HL-60 (cell line): ENCODE data around the gene SSBP4.

Experiments used
- DNase-seq, 2 experiments: peaks; one replicate each; pipeline ENCODE4 v3.0.0-alpha.2; 2010 to 2020; ENCODE audit warnings: low read depth in 1 of 2, low spot score in 1 of 2
- H3K27ac ChIP-seq: fragments of 250-450 bp; sonication (Bioruptor Pico); replicated peaks from 2 replicates; pipeline ENCODE4 v1.5.1; 2020; ENCODE audit warnings: mild to moderate bottlenecking, moderate library complexity
- H3K27me3 ChIP-seq: fragments of 250-450 bp; sonication (Bioruptor Pico); 2 replicates; pipeline ENCODE4 v1.5.1; 2021; ENCODE audit warnings: mild to moderate bottlenecking, moderate library complexity; ENCODE audit not compliant: insufficient read depth, poor library complexity, severe bottlenecking
- H3K4me3 ChIP-seq: replicated peaks from 2 replicates; pipeline ENCODE4 v1.5.1; 2011; ENCODE audit warnings: mild to moderate bottlenecking, control low read depth, low read length; ENCODE audit not compliant: insufficient read depth
- GABPA ChIP-seq: IDR thresholded peaks from 2 replicates; pipeline ENCODE4 v1.6.1; 2012; ENCODE audit warnings: low read depth
- POLR2AphosphoS5 ChIP-seq: IDR thresholded peaks from 2 replicates; pipeline ENCODE4 v1.6.1; 2012; ENCODE audit warnings: low read depth
- SPI1 ChIP-seq: IDR thresholded peaks from 2 replicates; pipeline ENCODE4 v1.6.1; 2012; ENCODE audit warnings: low read depth, mild to moderate bottlenecking, borderline replicate concordance
- TF ChIP-seq, protein P1 (sequence below): IDR thresholded peaks from 2 replicates; pipeline ENCODE4 v1.6.1; 2012; ENCODE audit warnings: low read depth; ENCODE audit not compliant: insufficient replicate concordance
- TF ChIP-seq, protein P2 (sequence below): IDR thresholded peaks from one replicate; pipeline ENCODE4 v1.5.1; 2011; ENCODE audit warnings: low read length, control low read depth, inconsistent platforms; ENCODE audit not compliant: insufficient read depth

Gene SSBP4

DNA sequence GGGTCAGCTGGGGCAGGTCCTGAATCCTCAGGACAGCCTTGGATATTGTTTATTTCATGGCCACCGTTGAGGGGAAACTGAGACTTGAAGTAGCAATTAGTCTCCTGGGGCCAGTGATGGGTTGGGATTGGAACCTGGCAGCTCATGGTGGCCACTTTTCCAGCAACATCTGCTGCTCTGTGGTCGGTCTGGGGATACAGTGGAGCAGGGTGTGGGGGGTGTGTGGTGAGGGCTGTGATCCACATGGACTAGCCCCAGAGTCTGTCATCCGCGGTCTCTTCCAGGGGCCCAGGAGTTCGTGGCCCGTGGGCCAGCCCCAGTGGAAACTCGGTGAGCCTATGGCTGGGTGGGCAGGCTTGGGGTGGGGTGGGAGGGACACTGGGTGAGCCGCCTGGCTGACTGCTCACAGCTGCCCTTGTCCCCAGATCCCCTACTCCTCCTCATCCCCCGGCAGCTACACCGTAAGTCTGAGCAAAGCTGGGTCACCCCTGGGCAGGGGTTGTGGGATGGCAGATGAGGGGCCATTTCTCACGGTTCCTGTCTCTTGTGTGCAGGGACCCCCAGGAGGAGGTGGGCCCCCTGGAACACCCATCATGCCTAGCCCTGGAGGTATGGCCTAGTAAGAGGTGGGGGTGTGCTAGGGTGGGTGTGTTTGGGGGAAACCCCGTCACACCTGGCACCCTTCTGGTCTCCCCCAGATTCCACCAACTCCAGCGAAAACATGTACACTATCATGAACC is 13.2 kb downstream of the SSBP4 start:
- H3K27ac ChIP-seq, result no peak overlapping the region
- no peak for DNase-seq
- H3K4me3 ChIP-seq, result no peak overlapping the region
- H3K27me3 ChIP-seq, result no peaks in the 10 kb centered on the region
- TF ChIP-seq, protein P1, sequence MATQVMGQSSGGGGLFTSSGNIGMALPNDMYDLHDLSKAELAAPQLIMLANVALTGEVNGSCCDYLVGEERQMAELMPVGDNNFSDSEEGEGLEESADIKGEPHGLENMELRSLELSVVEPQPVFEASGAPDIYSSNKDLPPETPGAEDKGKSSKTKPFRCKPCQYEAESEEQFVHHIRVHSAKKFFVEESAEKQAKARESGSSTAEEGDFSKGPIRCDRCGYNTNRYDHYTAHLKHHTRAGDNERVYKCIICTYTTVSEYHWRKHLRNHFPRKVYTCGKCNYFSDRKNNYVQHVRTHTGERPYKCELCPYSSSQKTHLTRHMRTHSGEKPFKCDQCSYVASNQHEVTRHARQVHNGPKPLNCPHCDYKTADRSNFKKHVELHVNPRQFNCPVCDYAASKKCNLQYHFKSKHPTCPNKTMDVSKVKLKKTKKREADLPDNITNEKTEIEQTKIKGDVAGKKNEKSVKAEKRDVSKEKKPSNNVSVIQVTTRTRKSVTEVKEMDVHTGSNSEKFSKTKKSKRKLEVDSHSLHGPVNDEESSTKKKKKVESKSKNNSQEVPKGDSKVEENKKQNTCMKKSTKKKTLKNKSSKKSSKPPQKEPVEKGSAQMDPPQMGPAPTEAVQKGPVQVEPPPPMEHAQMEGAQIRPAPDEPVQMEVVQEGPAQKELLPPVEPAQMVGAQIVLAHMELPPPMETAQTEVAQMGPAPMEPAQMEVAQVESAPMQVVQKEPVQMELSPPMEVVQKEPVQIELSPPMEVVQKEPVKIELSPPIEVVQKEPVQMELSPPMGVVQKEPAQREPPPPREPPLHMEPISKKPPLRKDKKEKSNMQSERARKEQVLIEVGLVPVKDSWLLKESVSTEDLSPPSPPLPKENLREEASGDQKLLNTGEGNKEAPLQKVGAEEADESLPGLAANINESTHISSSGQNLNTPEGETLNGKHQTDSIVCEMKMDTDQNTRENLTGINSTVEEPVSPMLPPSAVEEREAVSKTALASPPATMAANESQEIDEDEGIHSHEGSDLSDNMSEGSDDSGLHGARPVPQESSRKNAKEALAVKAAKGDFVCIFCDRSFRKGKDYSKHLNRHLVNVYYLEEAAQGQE, result no peak
- no peak for TF ChIP-seq GABPA
- TF ChIP-seq SPI1, result no peak
- TF ChIP-seq POLR2AphosphoS5, result no peak
- TF ChIP-seq, protein P2, sequence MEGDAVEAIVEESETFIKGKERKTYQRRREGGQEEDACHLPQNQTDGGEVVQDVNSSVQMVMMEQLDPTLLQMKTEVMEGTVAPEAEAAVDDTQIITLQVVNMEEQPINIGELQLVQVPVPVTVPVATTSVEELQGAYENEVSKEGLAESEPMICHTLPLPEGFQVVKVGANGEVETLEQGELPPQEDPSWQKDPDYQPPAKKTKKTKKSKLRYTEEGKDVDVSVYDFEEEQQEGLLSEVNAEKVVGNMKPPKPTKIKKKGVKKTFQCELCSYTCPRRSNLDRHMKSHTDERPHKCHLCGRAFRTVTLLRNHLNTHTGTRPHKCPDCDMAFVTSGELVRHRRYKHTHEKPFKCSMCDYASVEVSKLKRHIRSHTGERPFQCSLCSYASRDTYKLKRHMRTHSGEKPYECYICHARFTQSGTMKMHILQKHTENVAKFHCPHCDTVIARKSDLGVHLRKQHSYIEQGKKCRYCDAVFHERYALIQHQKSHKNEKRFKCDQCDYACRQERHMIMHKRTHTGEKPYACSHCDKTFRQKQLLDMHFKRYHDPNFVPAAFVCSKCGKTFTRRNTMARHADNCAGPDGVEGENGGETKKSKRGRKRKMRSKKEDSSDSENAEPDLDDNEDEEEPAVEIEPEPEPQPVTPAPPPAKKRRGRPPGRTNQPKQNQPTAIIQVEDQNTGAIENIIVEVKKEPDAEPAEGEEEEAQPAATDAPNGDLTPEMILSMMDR, result no peak

DNA sequence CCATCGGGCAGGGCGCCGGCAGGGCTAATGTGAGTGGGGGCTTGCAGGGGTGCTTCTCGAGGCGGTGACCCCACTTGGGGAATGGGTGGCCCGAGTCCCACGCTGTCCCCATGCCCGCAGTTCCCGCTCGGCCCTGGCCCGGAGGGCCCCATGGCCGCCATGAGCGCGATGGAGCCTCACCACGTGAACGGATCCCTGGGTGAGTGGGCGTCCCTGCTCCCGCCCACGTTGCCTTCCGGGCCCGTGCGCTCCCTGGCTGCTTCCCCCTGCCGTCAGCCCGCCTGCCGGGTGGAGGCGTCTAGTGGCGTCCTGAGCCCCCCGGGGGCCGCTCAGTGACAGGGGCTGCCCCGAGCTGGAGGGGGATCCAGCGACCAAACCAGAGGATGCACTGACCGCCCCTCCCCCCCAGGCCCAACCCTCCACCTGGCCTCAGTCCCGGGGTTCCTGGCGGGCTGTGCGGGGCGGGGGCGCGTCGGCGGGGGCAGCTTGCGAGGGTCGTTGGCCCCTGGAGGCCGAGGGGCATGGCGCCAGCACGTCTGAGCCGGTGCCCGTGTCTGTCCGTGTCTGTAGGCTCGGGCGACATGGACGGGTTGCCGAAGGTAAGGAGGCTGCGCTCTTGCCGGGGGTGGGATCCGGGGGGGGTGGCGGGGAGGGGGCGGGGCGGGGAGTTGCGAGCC is 14.0 kb downstream of the SSBP4 start:
- TF ChIP-seq POLR2AphosphoS5, result no peak
- TF ChIP-seq, protein P1, result no peak
- TF ChIP-seq GABPA, result no peak
- no peak for TF ChIP-seq SPI1
- peaks cover 4% of the 10 kb centered on the region for H3K27me3 ChIP-seq
- no peak overlapping the region for H3K27ac ChIP-seq
- no peak overlapping the region for H3K4me3 ChIP-seq
- DNase-seq, result no peak

DNA sequence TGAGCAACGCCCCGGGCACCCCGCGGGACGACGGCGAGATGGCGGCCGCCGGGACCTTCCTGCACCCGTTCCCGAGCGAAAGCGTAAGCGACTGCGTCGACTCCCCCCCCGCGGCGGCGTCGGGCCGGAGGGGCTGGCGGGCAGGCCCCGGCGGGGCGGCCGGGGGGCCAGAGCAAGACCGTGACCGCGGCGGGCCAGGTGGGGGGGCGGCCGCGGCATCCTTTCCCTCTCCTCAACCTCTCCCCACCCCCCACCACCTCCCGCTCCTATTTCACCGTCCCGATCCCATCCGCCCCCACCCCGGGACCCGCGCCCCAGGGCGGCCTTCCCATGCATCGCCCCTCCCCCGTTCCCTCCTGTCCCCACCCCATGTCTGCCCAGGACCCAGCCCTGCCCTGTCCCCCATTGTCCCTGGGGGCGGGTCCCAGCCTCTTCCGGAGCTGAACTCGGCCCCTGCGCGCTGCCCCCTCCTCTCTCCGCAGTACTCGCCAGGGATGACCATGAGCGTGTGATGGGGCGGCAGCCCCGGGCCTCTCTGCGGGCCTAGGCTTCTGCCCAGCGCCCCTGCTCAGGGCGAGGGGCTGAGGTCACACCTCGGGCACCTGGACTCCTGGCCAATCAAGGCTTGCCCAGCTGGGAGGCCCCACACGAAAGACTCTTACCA is 14.7 kb downstream of the SSBP4 start:
- H3K27me3 ChIP-seq, result peaks cover 4% of the 10 kb centered on the region
- H3K27ac ChIP-seq, result no peak overlapping the region
- TF ChIP-seq, protein P2, result no peak
- no peak for TF ChIP-seq SPI1
- TF ChIP-seq POLR2AphosphoS5, result no peak
- TF ChIP-seq GABPA, result no peak
- TF ChIP-seq, protein P1, result no peak
- no peak for DNase-seq
- no peak overlapping the region for H3K4me3 ChIP-seq
